Measurements from ENCODE around the gene GRIK3.

Gene GRIK3

GRCh38 chr1:36988741-36989193 is 45.5 kb downstream of the GRIK3 start:
- TF ChIP-seq ZFX (IDR thresholded peaks at IDR 0.05; ENCODE audit: borderline replicate concordance) (no peak), CTCF (IDR thresholded peaks at IDR 0.05) (no peak)
- no peak overlapping the region for H3K27ac ChIP-seq

- no peak overlapping the region for H3K27ac ChIP-seq
- TF ChIP-seq CTCF (IDR thresholded peaks at IDR 0.05) (no peak), ZFX (IDR thresholded peaks at IDR 0.05; ENCODE audit: borderline replicate concordance) (no peak)
Observed at GRCh38 chr1:36988321-36988720, 46.0 kb downstream of the GRIK3 start.

GRCh38 chr1:36987276-36987675 is 47.0 kb downstream of the GRIK3 start:
- H3K27ac ChIP-seq = no peak overlapping the region
- TF ChIP-seq CTCF (IDR thresholded peaks at IDR 0.05) (no peak), ZFX (IDR thresholded peaks at IDR 0.05; ENCODE audit: borderline replicate concordance) (no peak)

GRCh38 chr1:36986241-36986985 is 47.9 kb downstream of the GRIK3 start:
- TF ChIP-seq CTCF (IDR thresholded peaks at IDR 0.05) (no peak), ZFX (IDR thresholded peaks at IDR 0.05; ENCODE audit: borderline replicate concordance) (no peak)
- H3K27ac ChIP-seq = no peak overlapping the region

- H3K27ac ChIP-seq = no peak overlapping the region
- TF ChIP-seq ZFX (IDR thresholded peaks at IDR 0.05; ENCODE audit: borderline replicate concordance) = no peak
- TF ChIP-seq CTCF (IDR thresholded peaks at IDR 0.05) = no peak
Observed at GRCh38 chr1:36984675-36985074, 49.6 kb downstream of the GRIK3 start.

- H3K27ac ChIP-seq = no peak overlapping the region
- TF ChIP-seq ZFX (IDR thresholded peaks at IDR 0.05; ENCODE audit: borderline replicate concordance) (no peak), CTCF (IDR thresholded peaks at IDR 0.05) (no peak)
Observed at GRCh38 chr1:36984026-36984425, 50.3 kb downstream of the GRIK3 start.

- no peak overlapping the region for H3K27ac ChIP-seq
- TF ChIP-seq ZFX (IDR thresholded peaks at IDR 0.05; ENCODE audit: borderline replicate concordance) (no peak), CTCF (IDR thresholded peaks at IDR 0.05) (no peak)
Observed at GRCh38 chr1:36982709-36983108, 51.6 kb downstream of the GRIK3 start.

All from 22Rv1 (cell line).